ENCODE data around the gene KRT7.
A peak's percentile ranks its signal among the peaks of the same experiment; 100 is the strongest.
"Not testable (repeated sequence)": the region's sequence is repeated elsewhere in the genome, so short reads cannot be mapped to it uniquely, and the experiment has no call there.

The KRT7 gene

DNA sequence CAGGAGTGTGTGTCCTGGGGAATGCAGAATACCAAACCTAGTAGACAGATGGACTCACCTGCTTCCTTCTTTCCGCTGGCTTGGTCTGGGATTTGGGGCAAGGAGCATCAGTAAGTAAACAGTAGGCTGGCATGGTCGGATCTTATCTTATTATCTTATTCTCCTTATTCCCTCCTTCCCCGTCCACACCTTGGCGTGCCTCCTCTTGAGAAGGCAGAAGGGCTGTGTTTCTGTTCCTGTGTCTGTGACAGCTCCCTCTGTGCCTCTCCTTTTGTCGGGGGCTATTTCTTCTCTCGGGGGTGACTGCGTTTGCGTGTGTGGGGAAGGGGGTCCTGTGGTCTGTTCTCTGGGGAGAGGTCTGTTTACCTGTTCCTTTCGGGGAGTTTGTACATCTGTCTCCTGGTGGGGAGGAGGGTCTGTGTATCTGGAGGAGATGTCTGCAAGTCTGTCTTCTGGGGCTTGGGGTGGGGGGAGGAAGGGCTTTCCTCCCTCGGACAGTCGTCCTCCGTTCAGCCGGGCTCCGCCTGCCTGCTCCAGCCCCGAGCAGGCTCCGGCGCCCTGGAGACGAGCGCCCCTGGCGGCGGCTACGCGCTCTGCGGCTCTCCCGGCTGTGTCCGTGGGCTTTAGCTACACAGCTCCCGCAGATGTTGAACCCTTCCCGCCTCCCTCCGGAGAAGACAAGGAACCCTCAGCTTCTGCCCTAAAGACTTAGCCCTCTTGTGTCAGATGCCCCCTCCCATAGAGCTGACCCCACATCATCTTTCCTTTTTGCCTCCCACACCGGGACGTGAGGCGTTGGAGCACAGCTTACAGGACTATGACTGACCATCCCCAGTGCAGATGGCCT is 45.8 kb downstream of the KRT7 start:
- DNase-seq (ENCODE audit: low read depth in 2 of 2): peak; percentile 64 to 73

DNA sequence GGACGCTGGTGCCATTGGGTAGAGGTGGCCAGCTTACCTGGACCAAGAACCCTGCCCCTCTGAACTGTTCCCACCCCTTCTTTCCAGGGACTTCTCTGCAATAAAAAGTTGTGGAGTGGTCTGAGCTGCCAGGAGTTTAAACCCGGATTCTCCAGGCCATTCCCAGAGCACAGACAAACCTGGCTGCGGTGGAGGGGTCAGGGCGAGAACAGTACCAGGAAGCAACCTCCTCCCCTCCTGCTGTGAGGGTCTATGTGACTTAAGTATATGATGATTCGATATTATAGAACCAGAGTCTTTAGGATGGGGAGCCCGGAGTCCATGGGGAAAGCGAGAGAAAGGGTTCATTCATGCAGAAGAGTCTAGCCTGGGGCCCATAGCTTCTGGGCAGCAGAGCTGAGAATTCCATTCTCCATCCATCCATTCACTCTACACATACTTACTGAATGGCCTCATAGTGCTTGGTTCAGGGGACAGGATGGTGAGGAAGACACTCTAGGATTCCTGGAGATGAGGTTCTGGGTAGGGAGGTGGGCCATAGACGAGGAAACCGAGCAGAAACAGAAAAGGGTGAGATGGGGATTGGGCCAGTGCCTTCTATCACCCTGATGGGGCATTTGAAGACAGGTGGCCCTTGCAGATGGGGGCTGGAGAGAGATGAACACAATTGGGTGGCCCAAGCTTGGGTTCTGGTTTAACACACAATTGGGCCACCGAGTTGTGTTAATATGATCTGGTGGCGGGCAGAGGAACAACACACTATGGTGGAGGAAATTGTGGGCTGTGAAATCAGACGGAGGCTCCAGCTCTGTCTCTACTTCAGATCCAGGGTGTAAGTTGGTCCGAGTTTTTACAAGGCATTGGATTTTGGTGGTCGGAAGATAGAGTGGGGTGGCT is 46.6 kb downstream of the KRT7 start:
- DNase-seq (ENCODE audit: low read depth in 2 of 2): no peak

GRCh38 chr12:52280319-52280795 is 47.3 kb downstream of the KRT7 start:
- no peak for DNase-seq (ENCODE audit: low read depth in 2 of 2)

DNA sequence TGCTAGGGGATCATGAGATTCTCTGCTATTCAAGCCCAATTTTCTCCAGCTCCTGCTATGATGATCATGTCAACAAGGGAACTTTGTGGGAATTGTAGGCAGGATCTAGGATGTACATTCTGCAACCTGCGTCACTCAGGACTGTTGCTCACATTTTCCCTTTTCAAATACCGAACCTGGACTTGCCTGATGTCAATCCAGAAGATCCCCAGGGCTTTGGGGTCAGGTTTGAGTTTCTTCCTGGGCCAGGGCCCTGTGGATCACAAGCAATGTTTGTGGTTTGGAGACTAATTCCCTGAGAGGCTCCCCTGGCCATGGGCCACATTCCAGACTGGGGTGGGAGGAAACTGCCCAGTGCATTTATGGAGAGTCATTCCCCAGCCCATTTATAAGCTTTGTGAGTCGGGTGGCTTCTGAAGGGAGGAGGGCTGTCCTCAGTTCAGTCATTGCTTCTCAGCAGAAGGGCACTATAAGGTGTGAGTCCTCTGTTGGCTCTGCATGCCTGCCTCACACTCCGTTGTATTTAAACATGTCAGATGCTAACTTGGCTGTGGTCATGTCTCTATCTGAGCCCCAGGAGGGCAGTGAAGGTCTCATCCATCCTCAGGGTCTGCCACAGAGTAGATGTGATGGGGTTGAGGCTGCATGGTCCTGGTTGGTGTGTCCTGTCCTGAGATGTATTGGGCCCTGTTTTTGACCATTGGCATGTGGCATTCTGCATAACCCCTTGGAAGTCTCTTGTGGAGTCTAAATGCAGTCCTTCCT is 47.9 kb downstream of the KRT7 start:
- DNase-seq (ENCODE audit: low read depth in 2 of 2): no peak

GRCh38 chr12:52284562-52285171 is 51.6 kb downstream of the KRT7 start:
- no peak for DNase-seq (ENCODE audit: low read depth in 2 of 2)

DNA sequence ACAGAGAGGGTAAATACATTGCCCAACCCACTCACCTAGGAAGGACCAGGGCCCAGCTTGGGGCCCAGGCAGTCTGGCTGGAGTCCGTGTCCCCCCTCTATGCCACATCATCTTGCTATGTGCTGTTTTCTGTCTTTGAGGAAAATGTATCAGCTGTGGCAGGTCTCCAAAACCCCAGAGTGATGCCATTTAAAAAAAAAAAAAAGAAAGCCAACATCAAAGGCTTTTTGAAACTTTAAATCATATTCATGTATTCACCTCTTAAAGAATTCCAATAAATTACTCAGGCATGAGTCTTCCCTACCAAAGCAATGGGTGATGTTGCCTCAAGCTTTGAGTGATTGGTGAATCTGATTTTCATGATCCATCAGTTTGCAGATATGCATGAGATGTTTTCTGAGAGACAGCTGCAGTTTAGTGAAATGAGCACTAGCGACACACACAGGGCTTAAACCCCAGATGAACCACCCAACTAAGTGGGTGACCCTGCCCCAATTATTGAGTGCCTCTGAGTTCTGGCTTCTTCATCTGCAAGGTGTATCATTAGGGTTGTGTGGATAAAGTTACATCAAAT is 52.2 kb downstream of the KRT7 start:
- no peak for DNase-seq (ENCODE audit: low read depth in 2 of 2)

GRCh38 chr12:52285851-52286530 is 52.9 kb downstream of the KRT7 start:
- no peak for DNase-seq (ENCODE audit: low read depth in 2 of 2)

DNA sequence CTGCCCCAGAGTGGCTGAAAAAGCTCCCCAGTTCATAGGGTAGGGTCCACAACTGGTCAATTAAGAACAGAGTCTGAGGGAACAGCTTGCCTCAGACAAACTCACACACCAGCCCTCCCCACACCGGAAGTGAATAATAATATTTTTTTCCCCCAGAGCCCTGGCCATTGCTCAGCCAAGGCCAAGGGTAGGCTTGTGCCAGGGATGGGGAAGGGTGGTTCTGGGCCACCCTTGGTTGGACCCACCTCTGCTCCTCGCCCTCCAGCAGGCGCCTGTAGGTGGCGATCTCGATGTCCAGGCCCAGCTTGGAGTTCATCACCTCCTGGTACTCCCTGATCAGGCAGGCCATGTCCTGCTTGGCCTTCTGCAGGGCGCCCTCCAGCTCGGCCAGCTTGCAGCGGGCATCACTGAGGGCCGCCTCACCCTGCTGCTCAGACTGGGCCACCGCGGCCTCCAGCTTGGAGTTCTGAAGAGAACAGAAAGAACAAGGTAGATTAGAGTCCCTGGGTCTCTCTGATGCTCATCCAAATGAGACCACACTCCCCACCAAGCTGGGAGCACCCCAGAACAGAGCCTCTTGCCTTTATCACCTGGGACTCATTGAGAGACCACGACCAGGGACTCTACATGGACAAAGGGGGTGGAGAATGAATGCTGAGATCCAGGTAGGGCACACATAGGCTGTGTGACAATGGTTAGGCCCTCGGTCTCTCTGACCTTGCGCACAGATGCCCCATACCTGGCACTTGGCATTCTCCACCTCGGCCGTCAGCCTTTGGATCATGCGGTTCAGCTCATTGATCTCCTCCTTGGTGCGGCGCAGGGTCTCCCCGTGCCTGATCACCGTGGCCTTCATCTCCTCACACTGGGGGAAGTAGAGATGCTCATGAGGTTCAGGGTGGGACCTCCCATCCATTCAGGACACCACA is 54.1 kb downstream of the KRT7 start:
- not testable (repeated sequence) for DNase-seq (ENCODE audit: low read depth in 2 of 2)

GRCh38 chr12:52287816-52288805 is 55.1 kb downstream of the KRT7 start:
- DNase-seq (ENCODE audit: low read depth in 2 of 2): not testable (repeated sequence)

DNA sequence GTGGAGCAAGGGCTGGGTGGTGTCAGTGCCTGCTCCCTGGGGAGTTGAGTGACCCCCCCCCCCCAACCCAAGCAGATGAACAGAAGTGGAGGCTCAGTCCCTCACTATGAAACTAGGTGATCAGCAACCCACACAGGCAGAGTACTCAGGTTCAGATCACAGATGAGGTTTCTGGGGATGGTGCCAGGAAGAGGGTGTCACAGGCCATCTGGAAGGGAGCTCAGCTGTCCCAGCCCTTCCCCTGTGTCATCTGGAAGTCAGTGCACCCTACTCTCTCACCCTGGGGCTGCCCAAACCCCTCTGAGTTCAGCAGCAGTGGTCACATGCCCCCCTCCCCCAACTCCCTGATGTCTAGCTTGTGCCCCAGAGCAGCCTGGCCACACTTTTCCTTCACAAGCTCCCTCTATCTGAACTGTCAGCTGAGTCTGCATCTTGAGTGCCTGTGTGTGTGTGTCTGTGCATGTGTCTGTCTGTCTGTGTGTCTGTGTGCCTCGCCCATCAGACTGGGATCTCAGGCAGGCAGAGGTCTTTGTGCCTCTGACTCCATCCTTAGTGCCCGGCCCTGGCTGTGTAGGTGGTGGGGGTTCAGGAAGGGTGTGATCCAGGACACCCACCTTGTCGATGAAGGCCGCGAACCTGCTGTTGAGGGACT is 57.6 kb downstream of the KRT7 start:
- DNase-seq (ENCODE audit: low read depth in 2 of 2): not testable (repeated sequence)

DNA sequence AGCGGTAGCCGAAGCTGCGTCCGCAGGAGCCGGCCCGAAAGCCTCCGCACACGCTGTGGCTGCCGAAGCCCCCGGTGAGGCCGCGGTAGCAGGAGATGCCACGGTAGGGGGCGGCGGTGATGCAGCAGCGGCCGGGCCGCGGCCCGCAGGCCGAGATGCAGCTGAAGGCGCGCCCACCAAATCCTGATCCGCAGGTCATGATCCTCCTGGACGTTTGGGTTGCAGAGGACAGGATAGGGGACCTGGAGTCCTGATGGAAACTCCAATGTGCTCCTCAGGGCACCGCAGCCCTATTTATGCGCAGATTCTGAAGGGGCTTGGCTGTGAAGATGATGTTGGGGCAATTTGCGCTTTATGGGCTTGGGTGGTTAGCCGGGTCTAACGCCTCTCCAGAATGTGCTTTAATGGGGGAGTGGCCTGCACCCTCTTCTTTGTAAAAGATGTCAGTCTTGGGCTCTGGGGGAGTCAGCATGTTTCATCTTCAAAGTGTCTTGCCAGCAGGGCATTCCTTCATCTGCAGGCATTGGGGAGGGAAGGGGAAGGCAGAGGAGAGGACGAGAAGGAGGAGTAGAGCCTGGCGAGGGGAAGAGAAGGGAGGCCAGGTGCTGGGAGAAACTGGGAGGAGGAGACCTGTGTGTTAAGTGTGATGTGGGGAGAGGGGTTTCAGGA is 58.4 kb downstream of the KRT7 start, which contains the start of gene KRT81:
Gene KRT81, minus strand, starts transcription at position 268 of the 669 bp plus-strand sequence. Its CDS starts 69 bp downstream, at position 199.
- no peak for DNase-seq (ENCODE audit: low read depth in 2 of 2)

- DNase-seq (ENCODE audit: low read depth in 2 of 2): no peak
Measured at GRCh38 chr12:52293926-52294325, 60.9 kb downstream of the KRT7 start.

DNA sequence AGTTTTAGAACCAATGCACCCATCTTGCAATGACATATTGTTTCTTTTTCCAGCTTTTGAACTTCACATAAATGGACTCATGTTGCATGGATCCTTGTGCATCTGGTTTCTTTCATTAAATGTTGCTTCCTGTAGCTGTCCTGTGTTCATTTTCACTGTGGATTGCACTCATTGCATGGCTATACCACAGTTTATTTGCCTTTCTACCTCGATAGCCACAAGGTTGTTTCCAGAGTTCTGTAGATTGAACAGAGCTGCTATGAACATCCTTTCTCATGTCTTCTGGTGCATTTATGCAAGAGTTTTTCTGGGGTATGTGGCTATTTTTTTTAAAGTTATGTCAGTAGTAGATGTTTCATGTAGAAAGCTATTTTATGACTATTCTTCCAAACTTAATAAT is 61.8 kb downstream of the KRT7 start:
- DNase-seq (ENCODE audit: low read depth in 2 of 2): no peak

DNA sequence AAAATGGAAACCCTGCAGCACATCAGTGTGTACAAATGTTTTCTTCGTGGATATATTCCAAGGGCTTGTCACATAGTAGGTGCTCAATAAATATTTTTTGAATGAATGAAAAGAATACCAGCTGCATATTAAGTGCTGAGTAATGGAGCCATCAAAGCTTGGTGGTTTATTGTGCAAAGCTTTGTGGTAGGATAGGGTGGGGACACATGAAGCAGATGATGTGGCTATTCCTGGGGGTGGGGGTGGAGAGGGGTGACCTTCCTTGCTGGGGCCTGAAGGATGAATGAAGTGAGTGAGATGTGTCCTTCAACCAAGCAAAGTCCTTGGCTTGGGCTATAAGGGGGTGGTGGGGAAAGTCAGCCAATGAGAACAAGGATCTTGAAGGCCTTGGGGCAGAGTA is 62.6 kb downstream of the KRT7 start:
- no peak for DNase-seq (ENCODE audit: low read depth in 2 of 2)

GRCh38 chr12:52296572-52297215 is 63.7 kb downstream of the KRT7 start:
- DNase-seq (ENCODE audit: low read depth in 2 of 2): no peak
